Stimulated activated CD4-positive, alpha-beta T cell treated with anti-CD3 and anti-CD28 coated beads, Interleukin-4, amount 100 ng/mL, for 48 hours (primary cell): ENCODE results near the gene OSCAR.
"Not testable (repeated sequence)": the region's sequence is repeated elsewhere in the genome, so short reads cannot be mapped to it uniquely, and the experiment has no call there.

ENCODE experiments used
- DNase-seq, 2 donors: peaks; one replicate each; pipeline ENCODE4 v3.0.0-alpha.2; 2020; ENCODE audit warnings: low read depth in 2 of 2

The OSCAR gene

DNA sequence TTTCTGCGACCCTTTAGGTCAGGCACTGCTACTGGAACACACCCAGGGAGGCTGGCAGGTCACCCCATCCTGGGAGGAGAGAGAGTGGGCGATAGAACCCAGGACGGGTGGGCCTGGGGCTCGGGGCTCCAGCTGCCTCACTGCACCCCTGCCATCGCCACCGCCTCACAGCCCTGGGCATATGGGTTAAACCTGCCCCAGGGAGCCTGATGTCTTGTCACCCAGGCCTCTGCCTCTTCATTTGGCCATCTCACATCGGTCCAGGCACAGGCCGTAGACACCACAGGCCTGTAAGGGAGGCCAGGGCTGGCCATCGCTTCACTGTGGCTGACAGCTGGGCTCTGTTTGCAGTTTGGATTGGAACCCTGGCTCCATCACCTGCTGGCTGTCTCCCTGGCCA is 25.1 kb upstream of the OSCAR start:
- no peak for DNase-seq

DNA sequence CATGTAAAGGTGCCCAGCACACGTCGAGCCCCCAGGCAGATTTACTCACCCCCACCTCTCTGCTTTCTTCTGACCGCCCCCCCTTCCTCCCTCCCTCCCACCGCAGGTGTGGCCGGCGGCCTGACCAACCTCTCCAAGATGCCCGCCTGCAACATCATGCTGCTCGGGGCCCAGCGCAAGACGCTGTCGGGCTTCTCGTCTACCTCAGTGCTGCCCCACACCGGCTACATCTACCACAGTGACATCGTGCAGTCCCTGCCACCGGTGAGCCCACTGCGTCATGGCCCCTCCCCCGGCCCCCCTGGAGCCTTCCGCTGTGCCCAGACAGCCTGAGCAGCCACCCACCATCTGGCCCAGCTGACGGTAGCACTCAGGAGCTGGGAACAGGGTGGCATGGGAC is 23.8 kb upstream of the OSCAR start:
- no peak for DNase-seq

DNA sequence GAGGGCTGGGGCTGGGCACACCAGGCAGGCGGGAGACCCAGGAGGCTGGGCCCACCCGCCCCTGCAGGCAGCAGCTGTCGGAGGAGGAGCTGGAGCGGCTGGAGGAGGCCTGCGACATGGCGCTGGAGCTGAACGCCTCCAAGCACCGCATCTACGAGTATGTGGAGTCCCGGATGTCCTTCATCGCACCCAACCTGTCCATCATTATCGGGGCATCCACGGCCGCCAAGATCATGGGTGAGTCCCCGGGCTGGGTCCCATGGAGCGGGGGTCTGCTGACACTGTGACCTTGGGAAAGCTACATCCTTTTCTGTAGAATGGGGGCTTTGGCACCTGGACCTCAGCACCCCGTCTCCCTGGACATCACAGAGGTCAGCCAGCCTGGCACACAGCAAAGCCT is 23.1 kb upstream of the OSCAR start:
- no peak for DNase-seq

GRCh38 chr19:54121259-54121658 is 20.7 kb upstream of the OSCAR start:
- DNase-seq, result no peak

DNA sequence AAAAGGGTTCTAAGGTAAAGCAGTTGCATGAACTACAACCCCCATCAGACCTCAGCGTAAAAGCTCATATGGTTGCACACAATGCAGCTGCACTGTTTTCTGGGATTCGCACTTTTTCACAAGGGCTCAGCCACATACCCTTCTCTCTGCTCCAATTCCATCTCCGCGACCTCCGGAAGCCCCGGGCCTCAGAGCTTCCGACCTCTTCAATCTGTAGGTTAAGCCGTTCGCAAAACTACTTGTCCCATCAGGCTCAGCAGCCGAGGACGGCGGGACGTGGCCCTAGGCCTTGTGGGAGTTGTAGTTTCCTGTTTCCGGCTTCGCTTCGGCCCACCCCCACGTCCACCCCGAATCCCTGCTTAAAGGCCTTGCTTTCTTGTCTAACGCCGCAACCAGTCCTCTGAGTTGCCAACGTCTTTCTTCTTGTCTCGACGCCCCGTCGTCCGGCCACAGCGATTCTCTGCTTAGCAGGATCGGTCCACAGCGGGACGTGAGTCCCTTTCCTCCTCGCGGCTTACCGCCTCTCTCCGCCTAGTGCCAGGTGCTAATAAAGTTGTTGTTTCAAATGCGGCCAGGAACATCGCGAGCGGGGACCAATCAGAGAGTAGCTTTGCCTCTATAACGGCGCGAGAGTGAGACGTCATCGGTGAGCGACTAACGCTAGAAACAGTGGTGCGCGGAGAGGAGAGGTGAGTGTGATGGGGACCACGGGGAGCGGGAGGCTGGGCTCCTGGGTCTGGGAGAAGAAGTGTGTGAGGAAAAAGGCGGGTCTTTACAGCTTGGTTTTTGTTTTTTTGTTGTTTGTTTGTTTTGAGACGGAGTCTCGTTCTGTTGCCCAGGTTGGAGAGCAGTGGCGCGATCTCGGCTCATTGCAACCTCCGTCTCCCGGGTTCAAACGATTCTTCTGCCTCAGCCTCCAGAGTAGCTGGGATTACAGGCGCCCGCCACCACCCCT is 14.8 kb upstream of the OSCAR start, which contains the start of the genes PRPF31 and TFPT:
PRPF31 (plus strand) TSS at position 646 of the 955 bp plus-strand sequence. CDS start 2,525 bp downstream, outside the sequence.
TFPT (minus strand) TSS at position 549 of the 955 bp plus-strand sequence; CDS start at position 161, 388 bp downstream.
- peak; percentile 95 to 96 for DNase-seq

- DNase-seq, result peak in 1 of 2 donors; percentile 25
Observed at GRCh38 chr19:54114340-54115108, 13.9 kb upstream of the OSCAR start.

DNA sequence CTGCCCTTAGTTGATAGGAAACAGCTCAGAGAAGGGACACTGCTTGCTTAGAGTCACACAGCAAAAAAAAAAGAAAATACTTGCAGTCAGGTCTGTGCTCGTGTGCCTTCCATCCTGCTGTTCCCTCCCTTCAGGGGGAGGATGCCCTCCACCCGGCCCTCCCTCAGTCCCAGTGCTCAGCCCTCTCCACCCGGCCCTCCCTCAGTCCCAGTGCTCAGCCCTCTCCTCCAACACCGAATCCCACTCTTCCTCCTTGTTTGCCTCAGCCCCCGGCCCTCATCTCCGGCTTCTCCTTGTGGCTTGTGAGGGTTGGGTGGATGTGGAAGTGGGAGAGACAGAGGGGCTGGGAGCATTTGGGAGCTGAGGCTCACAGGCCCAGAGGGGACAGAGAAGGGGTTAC is 9.0 kb upstream of the OSCAR start:
- DNase-seq, result no peak

- no peak for DNase-seq
Observed at GRCh38 chr19:54108496-54108895, 7.9 kb upstream of the OSCAR start.

DNA sequence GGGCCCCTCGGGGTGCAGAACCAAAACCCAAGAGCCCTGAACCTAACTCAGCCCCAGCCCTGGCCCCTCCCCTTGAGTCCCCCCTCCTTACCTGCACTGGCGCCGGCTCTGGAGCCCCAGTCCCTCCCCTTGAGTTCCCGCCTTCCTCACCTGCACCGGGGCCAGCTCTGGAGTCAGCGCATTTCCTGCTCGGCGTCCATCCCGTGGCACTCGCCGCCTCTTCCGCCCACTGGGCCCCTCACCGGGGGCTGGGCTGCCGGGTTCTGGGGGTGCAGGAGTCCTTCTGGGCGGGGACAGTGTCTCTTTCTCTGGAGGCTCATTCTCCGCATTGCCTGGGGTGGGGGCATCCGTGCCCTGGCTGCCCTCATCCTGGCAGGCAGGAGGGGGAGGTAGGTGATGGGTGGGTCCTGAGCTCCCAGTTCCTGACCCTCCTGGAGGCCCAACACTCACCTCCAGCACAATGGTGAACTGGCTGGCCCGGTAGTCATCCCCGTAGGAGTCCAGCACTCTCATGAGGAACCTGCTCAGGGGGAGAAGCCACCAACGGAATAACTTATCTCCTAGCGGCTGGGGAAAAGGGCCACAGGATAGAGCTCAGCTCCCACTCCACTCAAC is 7.4 kb upstream of the OSCAR start:
- no peak for DNase-seq

DNA sequence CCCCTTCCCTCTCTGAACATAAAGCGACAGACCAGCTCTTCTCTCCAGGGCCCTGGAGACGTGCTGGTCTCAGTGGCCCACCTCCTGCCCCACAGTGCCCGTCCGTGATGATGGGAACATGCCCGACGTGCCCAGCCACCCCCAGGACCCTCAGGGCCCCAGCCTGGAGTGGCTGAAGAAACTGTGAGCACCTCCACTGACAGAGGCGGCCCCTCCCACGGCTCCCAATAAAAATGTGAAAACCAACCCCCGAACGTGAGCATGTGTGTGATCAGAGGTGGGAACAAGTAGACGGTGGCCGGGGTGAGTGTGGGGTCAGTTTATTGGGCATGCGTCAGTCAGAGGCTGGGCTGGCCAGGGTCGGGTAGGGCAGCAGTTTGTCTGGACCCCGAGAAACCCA is 6.1 kb upstream of the OSCAR start:
- DNase-seq, result no peak

DNA sequence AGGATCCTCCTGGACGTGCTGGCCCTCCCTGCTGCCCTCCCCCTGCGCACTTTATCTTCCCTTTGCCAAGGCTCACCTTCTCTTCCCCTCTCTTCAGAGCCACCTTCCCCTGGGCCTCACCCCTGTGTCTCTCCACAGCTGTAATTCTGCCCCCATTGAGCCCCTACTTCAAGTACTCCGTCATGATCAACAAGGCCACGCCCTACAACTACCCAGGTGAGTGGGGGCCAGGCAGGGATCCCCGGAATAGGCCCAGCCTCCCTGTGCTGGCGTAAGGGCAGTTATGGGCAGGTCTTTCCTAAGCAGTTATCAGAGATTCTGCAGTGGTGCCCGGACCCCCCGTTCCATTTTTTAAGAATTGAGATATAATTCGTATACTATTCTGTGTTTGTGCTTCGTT is 5.2 kb upstream of the OSCAR start:
- DNase-seq, result no peak

DNA sequence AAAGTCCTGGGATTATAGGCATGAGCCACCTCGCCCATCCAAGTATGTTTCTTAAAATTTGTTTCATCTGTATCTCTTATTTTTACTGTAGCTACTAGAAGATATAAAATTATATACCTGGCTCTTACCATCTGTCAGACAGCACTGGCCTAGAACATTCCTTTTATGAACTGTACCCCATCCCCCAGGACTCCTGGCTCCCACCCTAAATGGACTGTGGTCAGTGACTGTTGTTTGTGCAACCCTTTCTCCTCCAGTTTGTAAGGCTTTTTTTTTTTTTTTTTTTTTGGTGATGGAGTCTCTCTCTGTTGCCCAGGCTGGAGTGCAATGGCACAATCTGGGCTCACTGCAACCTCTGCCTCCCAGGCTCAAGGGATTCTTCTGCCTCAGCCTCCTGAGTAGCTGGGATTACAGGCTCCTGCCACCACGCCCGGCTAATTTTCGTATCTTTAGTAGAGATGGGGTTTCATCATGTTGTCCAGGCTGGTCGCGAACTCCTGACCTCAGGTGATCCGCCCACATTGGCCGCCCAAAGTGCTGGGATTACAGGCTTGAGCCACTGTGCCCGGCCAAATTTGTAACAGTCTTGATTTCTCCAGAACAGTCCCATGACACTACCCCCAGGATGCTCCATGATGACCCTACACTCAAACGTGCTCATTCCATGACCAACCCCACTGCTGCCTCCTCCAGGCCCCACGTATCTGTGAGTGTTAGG is 4.6 kb upstream of the OSCAR start:
- no peak for DNase-seq

DNA sequence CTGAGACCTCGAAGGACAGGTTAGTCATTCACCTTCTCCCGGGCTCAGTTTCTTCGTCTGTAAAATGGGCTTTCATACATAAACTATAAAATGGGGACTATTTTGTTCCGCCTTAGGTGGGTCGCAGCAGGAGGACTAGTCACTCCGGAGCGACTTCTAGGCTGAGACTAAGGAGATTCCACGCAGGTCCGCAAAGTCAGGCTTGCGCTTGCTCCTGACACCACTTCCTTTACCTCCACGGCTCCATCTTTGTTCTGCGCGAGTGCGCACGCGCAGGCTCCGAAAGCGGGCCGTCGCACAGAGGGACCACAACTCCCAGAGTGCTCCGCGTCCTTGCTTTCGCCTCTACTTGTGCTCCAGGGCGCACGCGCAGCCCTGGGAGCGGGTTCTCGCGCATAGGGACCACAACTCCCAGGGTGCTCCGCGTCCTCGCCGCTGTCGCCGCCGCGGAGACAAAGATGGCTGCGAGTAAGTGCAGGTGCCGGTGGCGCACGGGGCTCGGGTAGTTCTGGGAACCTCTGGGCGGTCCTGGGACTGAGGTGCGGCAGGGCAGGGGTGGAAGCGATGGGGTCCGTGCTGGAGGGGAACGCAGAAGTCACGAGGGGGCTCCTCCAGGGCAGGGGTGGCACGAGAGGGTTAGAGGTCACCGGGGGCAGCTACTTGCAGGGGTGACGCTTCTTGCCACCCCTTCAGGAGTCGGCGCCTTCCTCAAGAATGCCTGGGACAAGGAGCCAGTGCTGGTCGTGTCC is 2.0 kb upstream of the OSCAR start, which contains the start of gene NDUFA3:
NDUFA3 (plus strand) TSS at position 435 of the 749 bp plus-strand sequence; CDS start at position 459, 24 bp downstream.
- DNase-seq, result peak; percentile 91 to 95

- DNase-seq, result not testable (repeated sequence)
Observed at GRCh38 chr19:54099903-54100255, 724 bp downstream of the OSCAR start.

- no peak for DNase-seq
Observed at GRCh38 chr19:54099190-54099902, 1.3 kb downstream of the OSCAR start.

DNA sequence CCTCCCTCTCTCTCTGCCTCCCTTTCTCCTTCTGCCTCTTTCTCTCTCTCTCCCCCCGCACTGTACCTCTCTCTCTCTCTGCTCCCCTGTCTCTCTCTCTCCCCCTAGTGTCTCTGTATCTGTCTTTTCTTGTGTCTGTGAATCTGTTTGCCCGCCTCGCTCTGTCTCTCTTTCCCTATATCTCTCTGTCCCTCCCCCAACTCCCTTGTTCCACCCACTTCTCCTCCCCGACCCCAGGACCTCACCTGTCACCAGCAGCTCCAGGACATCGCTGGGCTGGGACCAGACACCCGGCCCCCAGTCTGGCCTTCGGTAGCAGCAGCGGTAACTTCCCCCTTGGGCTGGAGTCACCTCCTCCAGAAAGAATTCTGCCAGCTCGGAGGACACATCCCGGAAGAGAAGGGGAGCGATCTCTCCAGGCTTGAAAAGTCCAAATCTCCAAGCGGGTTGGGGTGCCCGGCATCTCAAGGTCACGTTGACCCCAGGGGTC is 3.9 kb downstream of the OSCAR start:
- DNase-seq, result no peak

DNA sequence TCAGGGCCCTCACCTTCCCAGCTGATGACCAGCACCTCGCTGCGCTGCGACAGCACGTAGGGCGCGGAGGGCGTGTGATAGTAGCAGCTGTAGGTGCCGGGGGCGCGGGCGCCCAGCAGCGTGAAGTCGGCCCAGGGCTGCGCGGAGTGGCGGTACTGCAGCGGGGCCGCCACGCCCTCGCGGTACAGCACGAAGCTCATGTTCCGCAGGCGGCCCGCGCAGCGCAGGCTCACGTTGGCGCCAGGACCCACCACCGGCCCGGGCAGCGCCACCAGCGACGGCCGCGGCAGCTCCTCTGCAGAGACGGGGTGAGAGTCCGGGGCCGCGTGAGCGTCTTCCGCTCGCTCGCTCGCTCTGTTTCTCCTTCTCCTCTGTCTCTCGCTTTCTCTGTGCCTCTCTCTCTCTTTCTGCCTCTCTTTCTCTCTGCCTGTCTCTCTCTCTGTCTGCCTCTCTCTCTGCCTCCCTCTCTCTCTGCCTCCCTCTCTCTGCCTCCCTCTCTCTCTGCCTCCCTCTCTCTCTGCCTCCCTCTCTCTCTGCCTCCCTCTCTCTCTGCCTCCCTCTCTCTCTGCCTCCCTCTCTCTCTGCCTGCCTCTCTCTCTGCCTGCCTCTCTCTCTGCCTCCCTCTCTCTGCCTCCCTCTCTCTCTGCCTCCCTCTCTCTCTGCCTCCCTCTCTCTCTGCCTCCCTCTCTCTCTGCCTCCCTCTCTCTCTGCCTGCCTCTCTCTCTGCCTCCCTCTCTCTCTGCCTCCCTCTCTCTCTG is 4.6 kb downstream of the OSCAR start:
- DNase-seq, result peak; percentile 18 to 26

- no peak for DNase-seq
Observed at GRCh38 chr19:54095136-54095858, 5.3 kb downstream of the OSCAR start.
